ENCODE data around the gene PLXDC2.

PLXDC2 gene

DNA sequence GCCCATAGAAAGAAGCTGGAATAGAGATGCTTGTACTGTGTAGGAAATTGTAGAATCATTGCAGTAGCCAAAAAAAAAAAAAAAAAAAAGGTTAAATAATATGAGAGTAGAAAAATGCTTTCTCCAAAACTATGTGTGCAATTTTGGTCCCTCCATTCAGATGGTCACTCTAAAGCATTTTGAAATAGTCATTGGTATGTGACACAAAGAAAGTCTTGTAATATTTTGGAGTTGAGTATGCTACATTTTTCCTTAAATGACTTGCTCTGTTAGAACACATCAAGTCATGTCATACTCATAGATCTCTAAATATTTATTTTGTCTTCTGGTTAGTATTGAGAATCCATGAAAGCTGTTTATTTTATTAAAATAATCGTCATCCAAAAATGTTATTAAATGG is 424.4 kb downstream of the PLXDC2 start:
- Histone ChIP-seq H4K20me1 (ENCODE audit: insufficient read depth, low read length) (no peaks in the 10 kb centered on the region), H3F3A (ENCODE audit: insufficient read depth, low read length) (no peaks in the 10 kb centered on the region), H3K36me3 (ENCODE audit: insufficient read depth, low read length) (no peaks in the 10 kb centered on the region), H3K4me2 (ENCODE audit: low read length) (no peak overlapping the region), H3K9me2 (ENCODE audit: low read depth, low read length) (no peaks in the 10 kb centered on the region), H3K27me3 (ENCODE audit: insufficient read depth, low read length) (no peaks in the 10 kb centered on the region), H3K9me3 (ENCODE audit: low read length) (no peaks in the 10 kb centered on the region), H3K27ac (ENCODE audit: low read depth, low read length, poor library complexity, severe bottlenecking) (no peak overlapping the region), H3K4me3 (ENCODE audit: low read depth, low read length, poor library complexity, severe bottlenecking) (no peak overlapping the region), H3K79me2 (ENCODE audit: insufficient read depth, low read length) (no peaks in the 10 kb centered on the region), H3K9ac (ENCODE audit: low read length) (no peak overlapping the region), H3K4me1 (ENCODE audit: insufficient read depth, low read length, severe bottlenecking) (no peaks in the 10 kb centered on the region), H2AFZ (ENCODE audit: low read length) (no peak overlapping the region)
- TF ChIP-seq CTCF (IDR thresholded peaks at IDR 0.05; ENCODE audit: low read length) = no peak
- no peak for TF ChIP-seq EZH2 (IDR thresholded peaks at IDR 0.05; ENCODE audit: borderline replicate concordance, low read length)

GRCh38 chr10:20247454-20247853 is 431.2 kb downstream of the PLXDC2 start:
- H4K20me1 ChIP-seq (ENCODE audit: insufficient read depth, low read length) = no peaks in the 10 kb centered on the region
- H3K4me3 ChIP-seq (ENCODE audit: low read depth, low read length, poor library complexity, severe bottlenecking) = no peak overlapping the region
- H3K9ac ChIP-seq (ENCODE audit: low read length) = no peak overlapping the region
- H3K79me2 ChIP-seq (ENCODE audit: insufficient read depth, low read length) = no peaks in the 10 kb centered on the region
- no peaks in the 10 kb centered on the region for H3K4me1 ChIP-seq (ENCODE audit: insufficient read depth, low read length, severe bottlenecking)
- H3F3A ChIP-seq (ENCODE audit: insufficient read depth, low read length) = no peaks in the 10 kb centered on the region
- TF ChIP-seq CTCF (IDR thresholded peaks at IDR 0.05; ENCODE audit: low read length) (no peak), EZH2 (IDR thresholded peaks at IDR 0.05; ENCODE audit: borderline replicate concordance, low read length) (no peak)
- H3K27me3 ChIP-seq (ENCODE audit: insufficient read depth, low read length) = no peaks in the 10 kb centered on the region
- no peak overlapping the region for H3K4me2 ChIP-seq (ENCODE audit: low read length)
- no peak overlapping the region for H2AFZ ChIP-seq (ENCODE audit: low read length)
- H3K9me2 ChIP-seq (ENCODE audit: low read depth, low read length) = no peaks in the 10 kb centered on the region
- no peaks in the 10 kb centered on the region for H3K9me3 ChIP-seq (ENCODE audit: low read length)
- no peak overlapping the region for H3K27ac ChIP-seq (ENCODE audit: low read depth, low read length, poor library complexity, severe bottlenecking)
- no peaks in the 10 kb centered on the region for H3K36me3 ChIP-seq (ENCODE audit: insufficient read depth, low read length)

DNA sequence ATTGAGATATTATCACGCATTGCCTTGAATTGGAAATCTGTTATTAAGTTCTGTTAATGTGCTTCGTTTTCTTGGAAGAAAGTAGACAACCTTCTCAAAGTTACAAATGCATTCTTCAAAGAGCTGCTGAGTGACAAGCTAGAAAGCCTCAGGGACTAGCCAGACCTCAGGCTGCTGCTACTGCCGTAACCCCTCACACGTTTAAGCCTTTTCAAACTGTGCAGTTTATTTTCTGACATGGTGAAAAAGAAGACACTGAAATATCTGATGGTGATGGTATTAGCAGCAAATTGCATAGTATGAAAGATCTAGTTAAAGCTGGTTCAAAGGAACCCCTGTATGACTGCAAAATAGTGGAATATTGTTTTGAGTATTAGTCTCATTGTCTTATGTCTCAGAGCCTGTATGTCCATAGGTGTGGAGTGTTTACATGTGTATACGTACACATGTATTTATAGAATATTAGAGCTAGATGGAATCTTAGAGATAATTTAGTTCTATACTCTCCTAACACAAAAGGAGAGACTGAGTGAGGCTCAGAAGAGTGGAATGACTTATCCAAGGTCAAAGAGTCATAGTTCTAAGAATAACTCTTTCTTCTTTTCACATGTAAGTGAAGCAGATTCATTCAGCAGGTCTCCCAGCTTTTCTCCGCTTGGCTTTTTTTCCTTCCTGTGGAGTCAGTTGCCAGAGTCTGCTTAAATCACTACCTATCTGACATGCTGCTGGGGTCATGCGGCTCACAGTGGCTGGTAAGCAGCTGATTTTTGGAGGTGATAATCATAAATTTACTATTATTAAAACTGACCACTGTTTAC is 431.9 kb downstream of the PLXDC2 start:
- no peak for TF ChIP-seq EZH2 (IDR thresholded peaks at IDR 0.05; ENCODE audit: borderline replicate concordance, low read length)
- H3K9me3 ChIP-seq (ENCODE audit: low read length) = no peaks in the 10 kb centered on the region
- H3K4me1 ChIP-seq (ENCODE audit: insufficient read depth, low read length, severe bottlenecking) = no peaks in the 10 kb centered on the region
- no peaks in the 10 kb centered on the region for H3K9me2 ChIP-seq (ENCODE audit: low read depth, low read length)
- H3K27me3 ChIP-seq (ENCODE audit: insufficient read depth, low read length) = no peaks in the 10 kb centered on the region
- H3K4me2 ChIP-seq (ENCODE audit: low read length) = no peak overlapping the region
- no peak overlapping the region for H3K4me3 ChIP-seq (ENCODE audit: low read depth, low read length, poor library complexity, severe bottlenecking)
- no peaks in the 10 kb centered on the region for H3F3A ChIP-seq (ENCODE audit: insufficient read depth, low read length)
- no peaks in the 10 kb centered on the region for H4K20me1 ChIP-seq (ENCODE audit: insufficient read depth, low read length)
- no peaks in the 10 kb centered on the region for H3K79me2 ChIP-seq (ENCODE audit: insufficient read depth, low read length)
- no peak overlapping the region for H3K9ac ChIP-seq (ENCODE audit: low read length)
- H2AFZ ChIP-seq (ENCODE audit: low read length) = no peak overlapping the region
- H3K36me3 ChIP-seq (ENCODE audit: insufficient read depth, low read length) = no peaks in the 10 kb centered on the region
- no peak overlapping the region for H3K27ac ChIP-seq (ENCODE audit: low read depth, low read length, poor library complexity, severe bottlenecking)

DNA sequence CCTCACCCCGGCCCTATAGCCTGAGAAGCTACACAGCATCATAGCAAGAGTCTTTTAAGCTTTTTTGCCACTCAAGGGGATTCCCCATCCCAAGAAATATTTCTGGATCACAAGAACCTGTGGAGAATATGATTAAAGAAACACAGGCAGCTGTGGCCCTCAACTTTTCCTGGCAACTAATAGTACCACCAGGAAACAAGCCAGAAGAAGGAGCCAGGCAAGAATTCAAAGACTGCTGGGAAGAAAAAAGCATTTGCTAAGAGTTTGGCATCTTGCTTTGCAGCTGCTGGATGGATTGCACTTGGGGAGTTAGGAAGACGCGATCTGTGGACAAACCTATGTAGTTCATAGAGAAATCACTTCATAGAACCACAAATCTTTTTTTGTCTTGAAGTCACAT is 437.8 kb downstream of the PLXDC2 start:
- H3K9me2 ChIP-seq (ENCODE audit: low read depth, low read length) = no peaks in the 10 kb centered on the region
- H3F3A ChIP-seq (ENCODE audit: insufficient read depth, low read length) = no peaks in the 10 kb centered on the region
- H3K79me2 ChIP-seq (ENCODE audit: insufficient read depth, low read length) = no peaks in the 10 kb centered on the region
- H3K27ac ChIP-seq (ENCODE audit: low read depth, low read length, poor library complexity, severe bottlenecking) = no peak overlapping the region
- no peaks in the 10 kb centered on the region for H4K20me1 ChIP-seq (ENCODE audit: insufficient read depth, low read length)
- no peaks in the 10 kb centered on the region for H3K4me1 ChIP-seq (ENCODE audit: insufficient read depth, low read length, severe bottlenecking)
- H3K9me3 ChIP-seq (ENCODE audit: low read length) = no peaks in the 10 kb centered on the region
- H3K36me3 ChIP-seq (ENCODE audit: insufficient read depth, low read length) = no peaks in the 10 kb centered on the region
- no peak overlapping the region for H2AFZ ChIP-seq (ENCODE audit: low read length)
- H3K27me3 ChIP-seq (ENCODE audit: insufficient read depth, low read length) = no peaks in the 10 kb centered on the region
- H3K4me3 ChIP-seq (ENCODE audit: low read depth, low read length, poor library complexity, severe bottlenecking) = no peak overlapping the region
- no peak for TF ChIP-seq CTCF (IDR thresholded peaks at IDR 0.05; ENCODE audit: low read length)
- no peak for TF ChIP-seq EZH2 (IDR thresholded peaks at IDR 0.05; ENCODE audit: borderline replicate concordance, low read length)
- no peak overlapping the region for H3K4me2 ChIP-seq (ENCODE audit: low read length)
- no peak overlapping the region for H3K9ac ChIP-seq (ENCODE audit: low read length)
